HEK293 (cell line): ENCODE data around the gene TAS1R2.

Experiments
- PBX3 ChIP-seq: sonication (generic); formaldehyde crosslinking; IDR thresholded peaks from 2 replicates; pipeline ENCODE4 v1.8.1; 2022; ENCODE audit warnings: mild to moderate bottlenecking, moderate library complexity, missing genetic modification reagents
- REST ChIP-seq: fragments of 450-650 bp; formaldehyde crosslinking; IDR thresholded peaks from 2 replicates; pipeline ENCODE4 v1.5.1; 2016; ENCODE audit warnings: missing biosample characterization, missing genetic modification characterization
- ZNF184 ChIP-seq: fragments of 450-650 bp; IDR thresholded peaks from 2 replicates; pipeline ENCODE4 v1.5.1; 2018; ENCODE audit warnings: missing biosample characterization, mild to moderate bottlenecking, missing genetic modification characterization
- ZNF211 ChIP-seq: fragments of 450-650 bp; formaldehyde crosslinking; IDR thresholded peaks from 2 replicates; pipeline ENCODE4 v1.5.1; 2016; ENCODE audit warnings: low read depth, missing biosample characterization, missing genetic modification characterization
- ZNF311 ChIP-seq: fragments of 450-650 bp; formaldehyde crosslinking; IDR thresholded peaks from 2 replicates; pipeline ENCODE4 v1.5.1; 2017; ENCODE audit warnings: missing biosample characterization, missing genetic modification characterization, borderline replicate concordance
- ZNF416 ChIP-seq: fragments of 450-650 bp; formaldehyde crosslinking; IDR thresholded peaks from 2 replicates; pipeline ENCODE4 v1.5.1; 2016; ENCODE audit warnings: missing biosample characterization, missing genetic modification characterization
- ZNF529 ChIP-seq: fragments of 450-650 bp; formaldehyde crosslinking; IDR thresholded peaks from 2 replicates; pipeline ENCODE4 v1.5.1; 2017; ENCODE audit warnings: missing genetic modification characterization, missing biosample characterization; ENCODE audit not compliant: insufficient replicate concordance
- ZNF791 ChIP-seq: fragments of 450-650 bp; formaldehyde crosslinking; IDR thresholded peaks from 2 replicates; pipeline ENCODE4 v1.5.1; 2016; ENCODE audit warnings: missing biosample characterization, missing genetic modification characterization

- TF ChIP-seq ZNF791 (tag by site-specific recombination) (no peak), ZNF529 (tag by site-specific recombination) (no peak), PBX3 (CRISPR knock-in tag) (no peak), ZNF311 (tag by site-specific recombination) (no peak), REST (no peak), ZNF184 (tag by site-specific recombination) (no peak), ZNF211 (no peak), ZNF416 (no peak)
These were observed 17.8 kb upstream of the TAS1R2 start for GRCh38 chr1:18877282-18877681.
